WERI-Rb-1 (cell line): Measurements from ENCODE around the gene MAN1A1.

Source experiments
- DNase-seq: peaks from one replicate; pipeline ENCODE4 v3.0.0-alpha.2; 2020
- H3K27ac ChIP-seq: fragments of 250-450 bp; sonication (Bioruptor Pico); 2 replicates; pipeline ENCODE4 v1.5.1; 2020; ENCODE audit warnings: mild to moderate bottlenecking, moderate library complexity
- H3K27me3 ChIP-seq: fragments of 250-450 bp; sonication (Bioruptor Pico); 2 replicates; pipeline ENCODE4 v1.5.1; 2021; ENCODE audit warnings: mild to moderate bottlenecking, low read depth, moderate library complexity; ENCODE audit not compliant: insufficient read depth, severe bottlenecking
- H3K36me3 ChIP-seq: fragments of 250-450 bp; sonication (Bioruptor Pico); 2 replicates; pipeline ENCODE4 v1.5.1; 2020; ENCODE audit warnings: mild to moderate bottlenecking, moderate library complexity
- H3K4me3 ChIP-seq: 2 replicates; pipeline ENCODE4 v1.5.1; 2011; ENCODE audit warnings: low read depth, mild to moderate bottlenecking, control low read depth, low read length
- H3K9me3 ChIP-seq: fragments of 250-450 bp; sonication (Bioruptor Pico); 2 replicates; pipeline ENCODE4 v1.5.1; 2021; ENCODE audit warnings: mild to moderate bottlenecking, moderate library complexity; ENCODE audit not compliant: severe bottlenecking
- TF ChIP-seq, protein P1 (sequence below): IDR thresholded peaks from 2 replicates; pipeline ENCODE4 v1.5.1; 2011; ENCODE audit warnings: low read depth, mild to moderate bottlenecking, control low read depth, inconsistent platforms, low read length

MAN1A1 gene

DNA sequence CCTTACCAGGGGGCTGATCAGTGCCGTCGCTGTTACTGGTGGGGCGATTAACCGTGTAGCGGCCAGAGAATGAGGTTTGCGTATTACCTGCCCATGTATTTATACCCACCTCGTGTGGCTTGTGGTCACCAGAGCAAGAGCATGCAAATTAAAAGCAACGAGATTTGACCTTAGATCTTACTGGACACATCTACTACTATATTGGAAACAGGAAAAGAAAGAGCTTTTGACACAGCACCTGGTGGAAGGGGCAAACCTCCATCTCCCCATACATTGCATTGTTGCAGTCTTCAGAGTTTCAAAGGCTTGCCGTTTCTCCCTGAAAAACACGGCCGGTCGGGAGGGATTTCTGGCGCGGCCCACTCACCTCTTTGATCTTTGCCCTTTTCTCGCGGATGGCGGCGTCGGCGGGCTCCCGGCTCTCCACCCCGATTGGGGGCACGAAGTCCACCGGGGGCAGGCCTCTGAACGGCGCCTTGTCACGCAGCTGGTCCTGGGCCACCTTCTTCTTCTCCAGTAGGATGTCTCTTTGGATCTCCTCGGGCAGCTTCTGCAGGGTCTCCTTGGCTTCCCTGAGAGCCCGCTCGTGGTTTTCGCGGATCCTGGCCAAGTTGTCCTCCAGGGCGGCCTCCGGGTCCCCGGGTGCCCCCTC, 1.3 kb downstream of the MAN1A1 start:
- H3K27me3 ChIP-seq, result peaks cover 71% of the 10 kb centered on the region
- TF ChIP-seq, protein P1, sequence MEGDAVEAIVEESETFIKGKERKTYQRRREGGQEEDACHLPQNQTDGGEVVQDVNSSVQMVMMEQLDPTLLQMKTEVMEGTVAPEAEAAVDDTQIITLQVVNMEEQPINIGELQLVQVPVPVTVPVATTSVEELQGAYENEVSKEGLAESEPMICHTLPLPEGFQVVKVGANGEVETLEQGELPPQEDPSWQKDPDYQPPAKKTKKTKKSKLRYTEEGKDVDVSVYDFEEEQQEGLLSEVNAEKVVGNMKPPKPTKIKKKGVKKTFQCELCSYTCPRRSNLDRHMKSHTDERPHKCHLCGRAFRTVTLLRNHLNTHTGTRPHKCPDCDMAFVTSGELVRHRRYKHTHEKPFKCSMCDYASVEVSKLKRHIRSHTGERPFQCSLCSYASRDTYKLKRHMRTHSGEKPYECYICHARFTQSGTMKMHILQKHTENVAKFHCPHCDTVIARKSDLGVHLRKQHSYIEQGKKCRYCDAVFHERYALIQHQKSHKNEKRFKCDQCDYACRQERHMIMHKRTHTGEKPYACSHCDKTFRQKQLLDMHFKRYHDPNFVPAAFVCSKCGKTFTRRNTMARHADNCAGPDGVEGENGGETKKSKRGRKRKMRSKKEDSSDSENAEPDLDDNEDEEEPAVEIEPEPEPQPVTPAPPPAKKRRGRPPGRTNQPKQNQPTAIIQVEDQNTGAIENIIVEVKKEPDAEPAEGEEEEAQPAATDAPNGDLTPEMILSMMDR, result no peak
- H3K36me3 ChIP-seq, result no peaks in the 10 kb centered on the region
- no peak overlapping the region for H3K27ac ChIP-seq
- DNase-seq, result no peak
- H3K9me3 ChIP-seq, result no peaks in the 10 kb centered on the region
- peak overlapping the region; percentile 65 for H3K4me3 ChIP-seq

DNA sequence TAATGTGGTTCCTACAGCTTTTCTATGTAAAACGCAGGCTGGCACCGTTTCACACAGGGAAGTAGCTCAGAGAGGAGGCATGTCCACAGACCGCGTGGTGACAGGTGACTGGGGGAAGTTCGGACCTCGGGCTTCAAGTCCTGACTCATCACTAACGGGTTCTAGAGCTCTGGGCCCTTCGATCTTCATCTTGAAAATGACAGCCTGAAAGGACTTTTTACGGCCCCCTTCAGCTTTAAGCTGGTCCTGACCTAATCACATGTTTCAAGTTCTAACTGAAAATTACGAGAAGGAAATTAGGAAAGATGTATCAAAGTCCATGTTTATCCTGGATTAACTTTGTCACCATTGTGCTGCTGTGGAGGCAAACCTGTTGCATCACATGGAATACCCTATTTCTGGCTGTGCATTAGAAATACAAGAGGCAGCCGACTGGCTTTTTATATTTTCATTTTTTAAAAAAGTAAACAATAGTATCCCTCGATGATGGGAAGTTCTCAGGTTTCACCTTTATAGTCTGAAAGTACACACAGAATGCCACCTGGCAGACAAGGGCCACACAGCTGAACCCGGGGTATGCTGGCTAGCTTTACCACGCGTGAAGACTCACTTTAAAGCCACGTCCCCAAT, 2.0 kb downstream of the MAN1A1 start:
- Histone ChIP-seq H3K36me3 (no peaks in the 10 kb centered on the region), H3K4me3 (no peak overlapping the region), H3K9me3 (no peaks in the 10 kb centered on the region), H3K27me3 (peaks cover 78% of the 10 kb centered on the region), H3K27ac (no peak overlapping the region)
- no peak for DNase-seq
- TF ChIP-seq, protein P1, result no peak

DNA sequence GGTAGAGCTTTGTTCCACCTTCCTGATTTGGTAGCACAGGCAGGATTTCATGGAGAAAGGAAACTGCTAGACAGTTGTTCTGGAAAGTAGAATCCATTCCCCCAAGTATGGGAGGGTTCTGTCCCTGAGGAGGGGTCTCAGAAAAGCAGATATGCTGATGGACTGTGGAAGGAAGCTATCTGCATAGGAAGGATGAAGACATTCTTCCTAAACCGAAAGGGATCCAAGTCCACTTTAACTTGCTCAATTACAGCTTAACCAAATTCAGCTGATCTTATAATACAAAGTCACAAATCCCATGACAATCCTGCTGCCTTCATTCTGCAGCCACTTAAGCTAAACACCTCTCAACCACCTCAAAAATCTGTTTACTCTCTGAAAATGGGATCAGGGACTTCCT, 2.6 kb downstream of the MAN1A1 start:
- Histone ChIP-seq H3K9me3 (no peaks in the 10 kb centered on the region), H3K27ac (no peak overlapping the region), H3K27me3 (peaks cover 84% of the 10 kb centered on the region), H3K36me3 (no peaks in the 10 kb centered on the region), H3K4me3 (no peak overlapping the region)
- TF ChIP-seq, protein P1, result no peak
- no peak for DNase-seq

DNA sequence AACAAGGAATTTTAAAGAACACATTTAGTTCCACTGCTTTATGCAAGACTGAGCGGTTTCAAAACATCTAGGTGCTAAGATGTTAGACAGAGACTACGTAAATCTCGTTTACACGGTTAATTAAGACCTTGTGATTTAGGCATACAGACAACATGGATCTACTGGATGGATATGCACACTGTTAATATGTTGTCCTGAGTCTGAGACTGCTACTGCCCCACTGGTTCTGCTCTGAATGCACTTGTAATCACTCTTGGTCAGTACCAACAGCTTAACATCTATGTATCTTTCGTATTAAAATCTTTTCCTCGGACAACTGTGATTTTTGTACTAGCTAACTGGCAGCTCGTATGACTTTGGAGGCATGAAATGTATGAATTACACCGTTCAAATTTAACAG, 3.1 kb downstream of the MAN1A1 start:
- no peaks in the 10 kb centered on the region for H3K36me3 ChIP-seq
- TF ChIP-seq, protein P1, result no peak
- no peaks in the 10 kb centered on the region for H3K9me3 ChIP-seq
- H3K27ac ChIP-seq, result no peak overlapping the region
- DNase-seq, result no peak
- H3K4me3 ChIP-seq, result no peak overlapping the region
- H3K27me3 ChIP-seq, result peaks cover 89% of the 10 kb centered on the region

DNA sequence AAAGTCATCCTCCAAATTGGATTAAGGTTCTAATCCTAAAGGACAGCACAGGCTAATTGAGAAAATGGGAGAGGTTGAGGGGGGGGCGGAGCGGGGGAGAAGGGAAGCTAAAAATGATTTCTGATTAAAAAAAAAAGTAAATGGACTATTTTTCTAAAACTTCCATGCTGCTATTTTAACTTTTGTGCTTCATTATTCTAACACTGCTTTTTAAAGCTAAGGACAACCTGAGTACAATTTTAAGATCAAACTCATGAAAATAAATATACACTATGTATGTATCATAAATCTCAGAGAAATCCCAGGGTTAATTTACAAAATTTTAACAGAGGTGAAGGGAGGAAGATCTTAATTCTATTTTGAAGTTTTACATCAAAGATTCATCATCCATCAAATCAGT, 4.4 kb downstream of the MAN1A1 start:
- TF ChIP-seq, protein P1, result no peak
- Histone ChIP-seq H3K36me3 (no peaks in the 10 kb centered on the region), H3K27ac (no peak overlapping the region), H3K27me3 (peaks cover 85% of the 10 kb centered on the region), H3K4me3 (no peak overlapping the region), H3K9me3 (no peaks in the 10 kb centered on the region)
- DNase-seq, result no peak
